BE2C (cell line): ENCODE measurements around the gene HS3ST4.

ENCODE experiments used
- DNase-seq: peaks from one replicate; pipeline ENCODE4 v3.0.0-alpha.2; 2020
- H3K27me3 ChIP-seq: fragments of 250-450 bp; sonication (Bioruptor Pico); 2 replicates; pipeline ENCODE4 v1.5.1; 2020; ENCODE audit warnings: mild to moderate bottlenecking
- H3K36me3 ChIP-seq: fragments of 250-450 bp; sonication (Bioruptor Pico); 2 replicates; pipeline ENCODE4 v1.5.1; 2020; ENCODE audit warnings: mild to moderate bottlenecking
- H3K4me1 ChIP-seq: fragments of 250-450 bp; sonication (Bioruptor Pico); 2 replicates; pipeline ENCODE4 v1.5.1; 2020
- H3K4me3 ChIP-seq: 2 replicates; pipeline ENCODE4 v1.5.1; 2011; ENCODE audit warnings: low read depth, low read length
- H3K9me3 ChIP-seq: fragments of 250-450 bp; sonication (Bioruptor Pico); 2 replicates; pipeline ENCODE4 v1.5.1; 2020
- TF ChIP-seq, protein P1 (sequence below): IDR thresholded peaks from 2 replicates; pipeline ENCODE4 v1.5.1; 2012; ENCODE audit warnings: mild to moderate bottlenecking, low read depth, low read length

The HS3ST4 gene

DNA sequence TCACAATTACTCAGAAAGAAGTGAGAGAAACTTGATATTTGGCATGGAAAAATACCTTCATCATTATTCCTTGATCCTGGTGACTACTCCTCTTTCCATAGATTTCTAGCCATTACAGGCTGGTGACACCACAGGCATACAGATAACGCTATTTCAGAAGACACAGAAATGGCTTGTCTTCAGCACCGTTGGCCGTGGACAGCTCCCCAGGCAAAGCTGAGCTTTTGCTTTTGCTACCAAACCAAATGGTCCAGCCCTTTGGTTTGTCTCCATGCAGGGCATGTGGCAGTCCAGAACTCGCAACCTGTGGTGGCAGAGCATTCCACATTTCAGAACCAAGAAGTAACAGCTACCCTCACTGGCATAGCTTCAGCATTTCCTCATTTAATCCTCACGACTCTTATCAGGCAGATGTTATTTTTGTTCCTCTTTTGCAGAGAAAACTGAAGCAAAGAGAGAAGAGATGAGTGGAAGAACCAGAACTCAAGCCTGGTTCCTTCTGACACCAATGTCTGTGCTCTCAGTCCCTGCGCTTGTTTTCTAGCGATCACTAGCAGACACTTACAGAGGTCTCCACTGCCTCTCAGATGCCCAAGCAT is 55.5 kb downstream of the HS3ST4 start:
- DNase-seq = no peak
- Histone ChIP-seq H3K4me3 (no peak overlapping the region), H3K4me1 (no peaks in the 10 kb centered on the region), H3K36me3 (no peaks in the 10 kb centered on the region), H3K27me3 (no peaks in the 10 kb centered on the region), H3K9me3 (no peaks in the 10 kb centered on the region; the same call in 1 of the 2 replicates)
- TF ChIP-seq, protein P1, sequence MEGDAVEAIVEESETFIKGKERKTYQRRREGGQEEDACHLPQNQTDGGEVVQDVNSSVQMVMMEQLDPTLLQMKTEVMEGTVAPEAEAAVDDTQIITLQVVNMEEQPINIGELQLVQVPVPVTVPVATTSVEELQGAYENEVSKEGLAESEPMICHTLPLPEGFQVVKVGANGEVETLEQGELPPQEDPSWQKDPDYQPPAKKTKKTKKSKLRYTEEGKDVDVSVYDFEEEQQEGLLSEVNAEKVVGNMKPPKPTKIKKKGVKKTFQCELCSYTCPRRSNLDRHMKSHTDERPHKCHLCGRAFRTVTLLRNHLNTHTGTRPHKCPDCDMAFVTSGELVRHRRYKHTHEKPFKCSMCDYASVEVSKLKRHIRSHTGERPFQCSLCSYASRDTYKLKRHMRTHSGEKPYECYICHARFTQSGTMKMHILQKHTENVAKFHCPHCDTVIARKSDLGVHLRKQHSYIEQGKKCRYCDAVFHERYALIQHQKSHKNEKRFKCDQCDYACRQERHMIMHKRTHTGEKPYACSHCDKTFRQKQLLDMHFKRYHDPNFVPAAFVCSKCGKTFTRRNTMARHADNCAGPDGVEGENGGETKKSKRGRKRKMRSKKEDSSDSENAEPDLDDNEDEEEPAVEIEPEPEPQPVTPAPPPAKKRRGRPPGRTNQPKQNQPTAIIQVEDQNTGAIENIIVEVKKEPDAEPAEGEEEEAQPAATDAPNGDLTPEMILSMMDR = no peak

- Histone ChIP-seq H3K9me3 (no peaks in the 10 kb centered on the region; the same call in 1 of the 2 replicates), H3K4me1 (no peaks in the 10 kb centered on the region), H3K36me3 (no peaks in the 10 kb centered on the region), H3K27me3 (no peaks in the 10 kb centered on the region), H3K4me3 (no peak overlapping the region)
- TF ChIP-seq, protein P1 = no peak
- DNase-seq = no peak
These were observed 56.4 kb downstream of the HS3ST4 start for GRCh38 chr16:25748092-25748654.

DNA sequence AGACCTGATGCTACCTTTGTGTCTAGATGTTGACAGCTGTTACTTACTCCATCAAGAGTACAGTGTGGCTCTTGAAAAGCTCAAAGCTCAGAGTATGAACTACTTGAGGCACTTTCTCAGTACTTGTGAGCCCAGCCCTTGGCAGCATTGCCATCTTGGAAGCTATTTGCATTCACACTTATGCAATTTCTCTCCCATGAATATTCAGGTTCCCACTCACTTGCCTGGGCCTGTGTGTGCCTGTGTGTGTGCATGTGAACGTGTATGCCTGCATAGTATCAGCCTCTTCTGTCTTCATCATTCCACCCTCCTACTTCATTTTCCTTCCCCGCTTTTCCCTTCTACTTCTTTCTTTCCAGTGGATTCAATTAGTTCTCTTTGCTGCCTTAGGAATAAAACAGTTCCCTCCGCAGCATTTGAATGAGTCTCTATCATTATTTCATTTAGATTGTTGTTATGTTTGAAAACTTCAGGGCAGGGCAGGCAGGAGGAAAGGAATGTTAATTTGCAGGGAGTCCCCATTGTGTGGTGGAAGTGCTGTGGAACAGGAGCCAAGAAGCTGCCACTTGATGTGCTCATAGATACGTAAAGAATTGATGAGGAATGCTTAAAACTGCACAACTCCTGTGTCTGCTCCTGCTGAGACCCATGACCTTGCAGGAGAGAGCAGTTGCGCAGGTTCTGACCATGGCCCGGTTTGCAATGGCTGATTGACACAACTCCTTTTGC is 58.9 kb downstream of the HS3ST4 start:
- H3K4me3 ChIP-seq = no peak overlapping the region
- H3K36me3 ChIP-seq = no peaks in the 10 kb centered on the region
- no peak for DNase-seq
- H3K9me3 ChIP-seq = no peaks in the 10 kb centered on the region; the same call in 1 of the 2 replicates
- TF ChIP-seq, protein P1 = no peak
- H3K27me3 ChIP-seq = no peaks in the 10 kb centered on the region
- H3K4me1 ChIP-seq = no peaks in the 10 kb centered on the region

DNA sequence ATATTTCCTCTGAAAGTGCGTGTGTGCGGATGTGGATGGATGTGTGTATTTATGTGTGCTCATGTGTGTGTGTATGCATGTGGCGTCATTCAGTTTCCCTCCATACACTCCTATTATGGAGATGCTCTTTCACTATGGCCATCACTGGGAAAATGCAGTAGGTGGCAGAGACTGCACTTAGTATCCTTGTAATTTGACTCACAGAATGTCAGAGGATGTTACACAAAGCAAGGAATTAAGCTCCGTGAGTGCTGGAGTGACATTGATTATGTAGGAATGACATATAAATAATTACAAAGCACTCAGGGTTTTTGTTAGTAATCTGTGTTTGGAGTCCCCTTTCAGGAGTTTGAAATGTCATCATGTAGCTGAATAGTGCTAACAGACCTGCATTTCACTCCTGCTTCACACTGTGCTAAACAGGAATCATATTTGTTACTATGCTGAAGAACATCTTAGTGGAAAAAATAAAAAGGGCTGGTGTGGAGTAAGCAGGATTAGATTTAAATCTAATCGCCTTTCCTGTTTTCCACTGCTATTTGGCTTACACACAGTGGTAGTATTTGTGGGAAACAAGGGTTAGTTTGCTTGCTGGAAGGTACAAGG is 59.6 kb downstream of the HS3ST4 start:
- DNase-seq = no peak
- no peaks in the 10 kb centered on the region for H3K27me3 ChIP-seq
- H3K36me3 ChIP-seq = no peaks in the 10 kb centered on the region
- no peaks in the 10 kb centered on the region; the same call in 1 of the 2 replicates for H3K9me3 ChIP-seq
- TF ChIP-seq, protein P1 = no peak
- no peaks in the 10 kb centered on the region for H3K4me1 ChIP-seq
- no peak overlapping the region for H3K4me3 ChIP-seq

DNA sequence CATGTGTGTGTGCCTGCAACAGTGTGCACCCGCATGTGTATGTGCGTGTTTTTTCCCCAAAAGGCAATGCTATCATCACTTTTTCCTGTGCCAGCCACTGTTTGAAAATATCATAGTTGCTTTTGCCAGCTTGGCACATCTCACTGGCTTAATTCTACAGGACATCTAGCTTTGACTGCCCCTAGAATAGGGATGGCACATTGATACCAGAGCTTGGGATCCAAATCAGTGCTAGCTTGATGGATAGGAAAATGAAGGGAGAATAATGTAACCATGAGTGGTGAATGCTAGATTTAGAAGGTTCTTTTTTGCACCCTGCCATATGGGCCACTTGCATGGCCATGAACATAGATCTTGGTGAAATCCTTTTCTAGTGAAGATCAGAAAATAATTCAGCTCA is 72.7 kb downstream of the HS3ST4 start:
- H3K4me1 ChIP-seq = no peaks in the 10 kb centered on the region
- TF ChIP-seq, protein P1 = no peak
- no peak overlapping the region for H3K4me3 ChIP-seq
- no peaks in the 10 kb centered on the region; the same call in 1 of the 2 replicates for H3K9me3 ChIP-seq
- DNase-seq = no peak
- no peaks in the 10 kb centered on the region for H3K27me3 ChIP-seq
- H3K36me3 ChIP-seq = no peaks in the 10 kb centered on the region
